Ramos (cell line): ENCODE data around the gene TNFRSF11A.

Experiments
- in situ Hi-C: fragments of 300-500 bp; cut with MboI; formaldehyde crosslinking; loops from one replicate; pipeline ENCODE4 v1.14.3; 2022; ENCODE audit warnings: low sequenced_read_pairs; ENCODE audit not compliant: unreplicated experiment

Gene TNFRSF11A

GRCh38 chr18:62407660-62408059 lies 82.5 kb downstream of the TNFRSF11A start:
- in situ Hi-C loops, result no loop called here

DNA sequence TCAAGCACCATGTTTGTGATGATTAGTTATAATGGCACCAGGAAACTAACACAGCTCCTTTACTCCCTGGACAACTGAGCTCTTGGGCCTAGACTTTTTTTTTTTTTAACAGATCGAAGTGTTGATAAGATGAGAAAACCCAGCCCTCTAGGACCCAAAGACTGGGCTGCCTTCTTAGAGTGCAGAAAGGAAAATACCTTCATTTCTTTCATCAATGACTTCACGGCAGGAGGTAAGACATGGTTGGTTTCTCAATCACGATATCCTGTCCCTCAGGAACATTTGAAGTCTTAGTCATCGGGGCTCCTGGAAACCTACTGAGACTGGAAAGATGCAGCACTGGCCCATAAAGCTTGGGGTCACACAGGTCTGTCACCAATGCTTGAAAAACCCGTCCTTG lies 84.7 kb downstream of the TNFRSF11A start:
- in situ Hi-C loops, result no loop called here

GRCh38 chr18:62412231-62412979 lies 87.3 kb downstream of the TNFRSF11A start:
- in situ Hi-C loops, result no loop called here

- in situ Hi-C loops, result no loop called here
Measured at GRCh38 chr18:62413206-62413605, 88.1 kb downstream of the TNFRSF11A start.

DNA sequence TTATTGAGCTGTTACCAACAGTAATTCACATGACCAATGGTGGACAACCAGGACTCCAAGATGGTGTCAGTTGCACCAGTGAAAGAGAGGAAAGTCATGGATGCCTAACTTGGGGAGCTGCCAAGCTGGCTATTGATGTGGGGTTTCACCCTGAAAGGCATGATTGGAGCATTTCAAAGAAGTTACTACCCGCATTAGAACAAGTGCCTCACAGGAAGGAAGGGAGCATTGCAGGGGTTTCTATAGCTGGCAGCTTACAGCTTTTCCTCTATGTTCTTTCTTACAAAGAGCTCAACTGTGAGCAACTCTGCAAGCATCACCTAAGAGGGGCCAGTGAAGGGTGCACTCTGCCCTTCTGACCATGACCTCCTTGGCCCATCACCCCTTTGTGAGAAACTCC lies 93.1 kb downstream of the TNFRSF11A start:
- in situ Hi-C loops, result no loop called here

DNA sequence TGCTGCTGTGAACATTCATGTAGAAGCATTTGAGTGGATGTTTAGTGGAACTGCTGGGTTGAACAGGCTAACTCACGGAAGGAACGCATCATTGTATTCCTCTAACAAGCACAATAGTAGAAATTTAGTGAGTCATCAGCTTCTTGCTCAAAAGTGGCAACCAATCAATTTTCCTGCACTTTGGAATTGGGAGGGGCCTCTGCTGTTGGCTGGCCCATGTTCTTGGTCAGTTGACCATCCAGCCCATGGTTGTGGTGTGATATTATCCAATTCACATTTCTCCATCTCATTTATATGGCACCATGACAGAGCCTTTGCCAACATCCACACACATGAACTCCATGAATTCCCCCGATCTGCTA lies 95.0 kb downstream of the TNFRSF11A start:
- in situ Hi-C loops, result no loop called here

- in situ Hi-C loops, result no loop called here
Measured at GRCh38 chr18:62420513-62421209, 95.6 kb downstream of the TNFRSF11A start.

DNA sequence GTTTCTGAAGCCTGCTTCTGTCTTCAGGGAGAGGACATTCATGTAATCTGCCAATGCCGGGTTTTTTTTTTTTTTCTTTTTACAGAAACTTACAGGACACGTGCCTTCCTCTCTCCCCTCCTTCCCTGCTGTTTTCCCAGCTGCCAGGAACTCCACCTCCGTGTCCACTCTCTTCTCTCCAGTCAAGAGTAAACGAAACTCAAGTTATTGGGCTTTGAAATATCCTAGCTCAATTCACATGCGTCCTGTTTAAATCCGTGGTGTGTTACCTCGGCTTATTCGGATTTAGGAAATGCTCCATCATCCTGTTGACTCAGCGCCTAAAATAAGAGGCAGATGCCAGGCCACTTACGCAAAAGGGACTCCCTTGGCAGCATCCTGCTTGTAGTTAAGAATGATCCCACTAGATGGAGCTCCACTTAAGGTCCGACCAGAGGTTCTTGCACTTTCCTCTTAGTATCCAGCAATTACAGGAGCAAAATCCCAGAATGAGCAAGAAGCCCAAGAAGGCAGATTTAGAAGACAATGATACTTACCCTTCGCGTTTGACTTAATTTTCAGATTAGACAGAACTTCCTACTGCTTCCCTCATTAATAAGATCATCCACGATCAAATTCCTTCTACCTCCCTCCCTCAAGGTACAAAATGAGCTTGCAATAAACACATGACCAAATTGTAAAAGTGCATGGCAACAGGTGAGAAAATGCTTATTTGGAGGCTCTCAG lies 100.5 kb downstream of the TNFRSF11A start:
- in situ Hi-C loops, result loop anchor here (25.0 kb wide), 1 partner anchor 562 kb away; no protein-coding TSS in a partner anchor

- in situ Hi-C loops, result loop anchor here (25.0 kb wide), 1 partner anchor 561 kb away; no protein-coding TSS in a partner anchor
Measured at GRCh38 chr18:62426191-62426488, 101.0 kb downstream of the TNFRSF11A start.

DNA sequence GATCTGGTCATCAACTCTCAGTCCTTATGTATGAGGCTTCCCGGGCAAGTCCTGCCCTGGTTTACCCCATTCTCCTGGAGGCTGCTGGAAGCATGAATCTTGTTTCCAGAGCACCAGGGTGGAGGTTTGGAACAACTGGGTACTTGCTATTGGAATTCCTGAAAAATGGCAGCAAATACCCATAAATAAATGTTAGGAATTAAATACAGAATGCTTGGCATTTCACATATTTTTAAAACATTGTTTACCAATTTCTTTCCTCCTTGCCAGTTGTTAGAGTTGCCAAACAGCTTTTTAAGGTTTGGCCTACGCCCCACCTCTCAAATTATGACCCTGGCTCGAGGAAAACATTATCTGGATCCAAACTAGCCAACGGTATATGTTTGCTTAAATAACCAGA lies 107.1 kb downstream of the TNFRSF11A start:
- in situ Hi-C loops, result loop anchor here (25.0 kb wide), 1 partner anchor 555 kb away; no protein-coding TSS in a partner anchor

DNA sequence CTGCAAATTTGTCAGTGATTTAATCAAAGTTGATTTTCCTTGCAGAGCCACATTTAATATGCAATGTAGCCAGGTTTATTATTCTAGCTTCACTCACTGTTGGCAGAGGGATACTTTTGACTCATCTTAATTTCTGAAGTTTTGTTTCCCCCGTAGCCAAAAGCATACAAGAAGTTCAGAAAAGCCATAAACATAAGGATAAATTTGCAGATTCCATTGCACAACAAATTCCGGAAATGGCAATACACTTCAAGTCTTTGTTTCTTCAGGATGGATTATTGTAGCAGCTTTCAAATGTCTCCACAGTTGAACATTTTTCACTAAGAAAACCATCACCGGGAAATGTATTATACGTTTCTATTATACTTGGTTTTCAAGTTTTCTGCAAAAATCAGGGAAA lies 109.7 kb downstream of the TNFRSF11A start:
- in situ Hi-C loops, result loop anchor here (25.0 kb wide), 1 partner anchor 553 kb away; no protein-coding TSS in a partner anchor

DNA sequence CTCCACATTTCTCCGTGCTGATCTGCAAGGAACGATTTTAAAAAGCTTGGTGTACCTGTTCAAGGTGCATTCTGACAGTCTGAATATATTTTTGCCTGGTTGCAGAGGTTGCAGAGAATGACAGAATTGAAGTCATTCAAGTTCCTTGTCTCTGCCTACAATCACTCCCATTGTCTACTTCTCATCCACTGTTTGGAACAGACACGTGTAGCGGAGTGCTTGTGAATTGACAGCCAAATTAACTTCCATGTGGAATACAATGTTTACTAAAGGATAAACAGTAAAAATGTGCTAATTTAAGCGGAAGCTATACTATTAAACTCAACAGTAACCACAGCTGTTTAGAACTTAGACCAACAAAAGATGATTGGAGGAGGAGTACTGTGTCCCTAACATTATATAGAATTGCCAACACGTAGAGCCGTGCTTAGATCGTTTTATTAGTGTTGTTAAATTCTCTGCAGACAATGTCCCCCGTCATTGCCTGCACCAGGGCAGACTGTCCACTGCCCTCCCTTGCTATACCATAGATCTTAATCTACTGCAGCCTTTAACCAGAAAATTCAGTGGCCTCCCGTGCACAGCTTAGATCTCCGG lies 110.4 kb downstream of the TNFRSF11A start:
- in situ Hi-C loops, result loop anchor here (25.0 kb wide), 1 partner anchor 552 kb away; no protein-coding TSS in a partner anchor

GRCh38 chr18:62436636-62437234 lies 111.6 kb downstream of the TNFRSF11A start:
- in situ Hi-C loops, result loop anchor here (25.0 kb wide), 1 partner anchor 551 kb away; no protein-coding TSS in a partner anchor

DNA sequence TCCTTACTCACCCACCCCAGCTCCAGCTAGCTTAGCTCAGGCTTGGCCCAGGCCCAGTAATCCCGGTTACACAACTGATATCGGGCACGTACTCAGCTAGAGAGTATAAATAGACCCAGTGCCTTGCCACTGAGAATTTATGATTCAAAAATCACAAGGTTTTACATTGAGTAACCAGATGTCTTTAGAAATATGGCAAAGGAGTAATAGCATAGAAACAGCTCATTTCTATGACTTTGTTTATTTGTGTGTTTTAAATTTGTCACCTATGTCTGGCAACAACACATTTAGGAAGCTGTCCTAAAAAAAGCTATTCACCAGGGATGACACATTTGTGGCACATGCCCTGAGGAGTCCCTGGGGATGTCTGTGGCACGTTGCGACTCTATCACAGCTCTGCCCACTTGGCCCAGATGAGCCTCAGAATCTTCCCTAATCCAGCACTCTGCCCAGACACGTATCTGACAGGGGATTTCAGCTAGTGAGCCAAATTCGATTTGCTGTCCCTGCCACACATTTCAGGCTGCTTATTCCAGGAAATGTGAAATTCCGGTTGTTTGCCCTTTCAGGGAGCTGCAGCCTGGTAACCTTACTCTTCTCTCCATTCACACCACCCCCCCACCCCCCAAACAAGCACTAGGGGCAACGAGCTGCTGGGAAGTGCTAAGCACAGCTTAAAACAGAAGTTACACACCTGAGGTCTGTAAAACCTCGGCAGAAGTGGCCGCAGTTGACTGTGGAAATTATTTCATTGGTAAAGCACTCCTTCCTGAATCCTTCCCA lies 112.3 kb downstream of the TNFRSF11A start:
- in situ Hi-C loops, result loop anchor here (25.0 kb wide), 1 partner anchor 550 kb away; no protein-coding TSS in a partner anchor

DNA sequence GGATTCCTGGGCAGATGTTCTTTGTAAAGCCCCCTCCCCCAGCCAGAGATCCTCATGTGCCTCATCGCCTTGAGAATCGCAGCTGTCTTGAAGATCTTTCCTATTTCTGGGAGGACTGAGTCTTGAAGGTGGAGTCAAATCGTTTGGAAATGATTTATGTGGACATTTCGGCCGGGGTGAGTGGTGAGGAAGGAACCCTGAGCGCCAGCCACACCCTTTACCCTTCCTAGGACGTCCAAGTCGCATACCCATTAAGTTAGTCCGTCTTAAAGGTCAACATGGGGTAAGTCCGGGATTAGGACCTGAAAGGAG lies 112.9 kb downstream of the TNFRSF11A start:
- in situ Hi-C loops, result loop anchor here (25.0 kb wide), 1 partner anchor 549 kb away; no protein-coding TSS in a partner anchor

GRCh38 chr18:62438402-62438801 lies 113.3 kb downstream of the TNFRSF11A start:
- in situ Hi-C loops, result loop anchor here (25.0 kb wide), 1 partner anchor 549 kb away; no protein-coding TSS in a partner anchor

- in situ Hi-C loops, result loop anchor here (25.0 kb wide), 1 partner anchor 548 kb away; no protein-coding TSS in a partner anchor
Measured at GRCh38 chr18:62438866-62439265, 113.8 kb downstream of the TNFRSF11A start.
